Immature natural killer cell (primary cell): ENCODE data around the gene HTR1D. TPM values are rescaled to one million over a fixed set of nuclear protein-coding genes. Genes with fewer than 3 reads are reported as not detected.
"Not testable (repeated sequence)": the region's sequence is repeated elsewhere in the genome, so short reads cannot be mapped to it uniquely, and the experiment has no call there.

Experiments
- DNase-seq, 3 donors: peaks; one replicate each; pipeline ENCODE4 v3.0.0; 2022; ENCODE audit warnings: mixed read lengths in 1 of 3
- H3K27ac Mint-ChIP-seq, 6 donors: one replicate each; pipeline ENCODE4 v1.8.0; 2020; ENCODE audit warnings: mixed read lengths in 6 of 6, mild to moderate bottlenecking in 5 of 6, inconsistent platforms in 4 of 6, moderate library complexity in 3 of 6
- H3K27me3 Mint-ChIP-seq, 3 donors: one replicate each; pipeline ENCODE4 v1.8.0; 2020 to 2021; ENCODE audit warnings: low read depth in 3 of 3, mild to moderate bottlenecking in 3 of 3, mixed read lengths in 3 of 3, moderate library complexity in 3 of 3, inconsistent platforms in 1 of 3
- H3K36me3 Mint-ChIP-seq, 3 donors: one replicate each; pipeline ENCODE4 v1.8.0; 2020; ENCODE audit warnings: mixed read lengths in 3 of 3, inconsistent platforms in 2 of 3, mild to moderate bottlenecking in 2 of 3
- H3K4me1 Mint-ChIP-seq, 2 donors: one replicate each; pipeline ENCODE4 v1.8.0; 2020; ENCODE audit warnings: inconsistent platforms in 2 of 2, mild to moderate bottlenecking in 2 of 2, mixed read lengths in 2 of 2, moderate library complexity in 1 of 2
- H3K4me3 Mint-ChIP-seq, 5 donors: one replicate each; pipeline ENCODE4 v1.8.0; 2020; ENCODE audit warnings: mild to moderate bottlenecking in 5 of 5, mixed read lengths in 5 of 5, inconsistent platforms in 3 of 5, moderate library complexity in 3 of 5
- H3K9me3 Mint-ChIP-seq, 6 donors: one replicate each; pipeline ENCODE4 v1.8.0; 2020; ENCODE audit warnings: mild to moderate bottlenecking in 6 of 6, mixed read lengths in 6 of 6, inconsistent platforms in 4 of 6, moderate library complexity in 3 of 6
- polyA plus RNA-seq, 3 donors: library from polyadenylated mRNA; unstranded; fragments of 300-500 nt; fragmentation: Illumina TruSeq; gene quantifications; one replicate each; pipeline ENCODE4 v1.2.3, GENCODE V29; 2021

HTR1D gene
- polyA plus RNA-seq, 3 donors from 2014 or later, result not detected

- no peak overlapping the region for H3K27ac Mint-ChIP-seq
- peaks cover 0 to 8% (median 2%) of the 10 kb centered on the region in 3 donors for H3K27me3 Mint-ChIP-seq
- no peaks in the 10 kb centered on the region for H3K9me3 Mint-ChIP-seq
- no peaks in the 10 kb centered on the region for H3K36me3 Mint-ChIP-seq
- no peaks in the 10 kb centered on the region for H3K4me1 Mint-ChIP-seq
- H3K4me3 Mint-ChIP-seq, result no peak overlapping the region
- DNase-seq, result no peak
These were observed 20.2 kb upstream of the HTR1D start for GRCh38 chr1:23237508-23237907.

DNA sequence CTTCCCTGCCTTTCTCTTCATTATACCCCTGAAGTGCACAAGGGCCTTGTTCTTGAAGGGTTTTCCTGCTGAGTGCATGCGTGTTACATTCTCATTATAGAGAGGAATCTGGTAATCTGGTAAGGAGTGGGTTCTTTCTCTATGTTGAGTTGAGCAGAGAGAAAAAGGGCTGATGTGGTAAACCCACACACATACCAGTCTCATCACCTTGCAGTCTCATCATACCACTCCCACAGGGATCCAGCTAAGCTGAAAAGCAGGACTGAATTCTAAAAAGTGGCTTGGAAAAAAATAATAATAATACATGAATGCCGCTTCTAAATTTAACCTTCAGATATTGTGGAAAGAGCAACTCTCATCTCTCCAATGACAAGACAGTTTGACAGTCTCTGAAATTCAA lies 10.5 kb upstream of the HTR1D start:
- no peaks in the 10 kb centered on the region for H3K36me3 Mint-ChIP-seq
- DNase-seq, result no peak
- H3K27me3 Mint-ChIP-seq, result peaks cover 2 to 14% (median 5%) of the 10 kb centered on the region in 3 donors
- no peak overlapping the region for H3K27ac Mint-ChIP-seq
- H3K4me1 Mint-ChIP-seq, result no peaks in the 10 kb centered on the region
- H3K4me3 Mint-ChIP-seq, result no peak overlapping the region
- no peaks in the 10 kb centered on the region for H3K9me3 Mint-ChIP-seq

- no peak overlapping the region for H3K4me3 Mint-ChIP-seq
- H3K27ac Mint-ChIP-seq, result no peak overlapping the region
- H3K9me3 Mint-ChIP-seq, result no peaks in the 10 kb centered on the region
- no peak for DNase-seq
- H3K27me3 Mint-ChIP-seq, result peaks cover 0 to 16% (median 2%) of the 10 kb centered on the region in 3 donors
- no peaks in the 10 kb centered on the region for H3K36me3 Mint-ChIP-seq
- H3K4me1 Mint-ChIP-seq, result no peaks in the 10 kb centered on the region
These were observed 7.7 kb upstream of the HTR1D start for GRCh38 chr1:23224739-23225648.

- H3K9me3 Mint-ChIP-seq, H3K4me1 Mint-ChIP-seq, H3K27ac Mint-ChIP-seq, H3K36me3 Mint-ChIP-seq, DNase-seq, H3K4me3 Mint-ChIP-seq: not testable (repeated sequence)
- peaks cover 2 to 17% (median 3%) of the 10 kb centered on the region in 3 donors for H3K27me3 Mint-ChIP-seq
These were observed 6.7 kb upstream of the HTR1D start for GRCh38 chr1:23223963-23224362.

DNA sequence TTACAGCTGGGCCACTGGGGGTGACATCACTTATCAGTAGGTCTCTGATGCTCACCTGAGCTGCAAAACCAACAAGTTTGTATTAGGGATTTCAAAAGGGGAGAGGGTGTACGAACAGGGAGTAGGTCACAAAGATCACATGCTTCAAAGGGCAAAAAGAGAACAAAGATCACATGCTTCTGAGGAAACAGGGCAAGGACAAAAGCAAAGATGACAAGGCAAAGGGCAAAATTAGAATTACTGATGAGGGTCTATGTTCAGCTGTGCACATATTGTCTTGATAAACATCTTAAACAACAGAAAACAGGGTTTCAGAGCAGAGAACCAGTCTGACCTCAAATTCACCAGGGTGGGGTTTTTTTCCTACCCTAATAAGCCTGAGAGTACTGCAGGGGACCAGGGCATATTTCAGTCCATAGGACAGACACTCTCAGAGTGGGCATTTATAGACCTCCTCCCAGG lies 6.2 kb upstream of the HTR1D start:
- not testable (repeated sequence) for H3K4me1 Mint-ChIP-seq, H3K27ac Mint-ChIP-seq, H3K9me3 Mint-ChIP-seq, DNase-seq, H3K4me3 Mint-ChIP-seq, H3K36me3 Mint-ChIP-seq
- peaks cover 3 to 21% (median 7%) of the 10 kb centered on the region in 3 donors for H3K27me3 Mint-ChIP-seq

DNA sequence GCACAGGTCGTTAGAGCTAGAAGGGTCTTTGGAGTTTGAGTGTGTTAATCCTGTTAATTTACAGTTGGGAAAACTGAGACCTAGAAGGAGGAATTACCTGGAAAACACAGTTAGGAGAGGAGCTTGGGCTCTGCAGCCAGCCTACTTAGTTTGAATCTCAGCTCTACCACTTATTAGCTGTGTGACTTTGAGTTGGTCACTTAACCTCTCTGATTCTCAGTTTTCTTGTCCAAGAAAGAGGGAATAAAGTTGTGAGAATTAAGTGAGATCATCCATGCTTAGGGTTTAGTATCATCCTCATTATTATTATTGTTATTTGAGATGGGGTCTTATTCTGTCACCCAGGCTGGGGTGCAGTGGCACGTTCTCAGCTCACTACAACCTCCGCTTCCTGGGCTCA lies 5.4 kb upstream of the HTR1D start:
- Mint-ChIP-seq H3K4me1 (peaks cover 2 to 3% of the 10 kb centered on the region in 2 donors), H3K9me3 (no peaks in the 10 kb centered on the region), H3K36me3 (peaks cover 0 to 3% (median 0%) of the 10 kb centered on the region in 3 donors), H3K27me3 (peaks cover 5 to 21% (median 8%) of the 10 kb centered on the region in 3 donors), H3K27ac (no peak overlapping the region), H3K4me3 (no peak overlapping the region)
- DNase-seq, result no peak

GRCh38 chr1:23222331-23222730 lies 5.0 kb upstream of the HTR1D start:
- H3K4me1 Mint-ChIP-seq, result peaks cover 4 to 6% of the 10 kb centered on the region in 2 donors
- H3K4me3 Mint-ChIP-seq, result no peak overlapping the region
- H3K36me3 Mint-ChIP-seq, result peaks cover 0 to 4% (median 0%) of the 10 kb centered on the region in 3 donors
- no peak overlapping the region for H3K27ac Mint-ChIP-seq
- H3K9me3 Mint-ChIP-seq, result no peaks in the 10 kb centered on the region
- no peak for DNase-seq
- peaks cover 6 to 21% (median 10%) of the 10 kb centered on the region in 3 donors for H3K27me3 Mint-ChIP-seq

- peaks cover 7 to 11% of the 10 kb centered on the region in 2 donors for H3K4me1 Mint-ChIP-seq
- no peak for DNase-seq
- H3K36me3 Mint-ChIP-seq, result peaks cover 0 to 4% (median 0%) of the 10 kb centered on the region in 3 donors
- H3K27ac Mint-ChIP-seq, result no peak overlapping the region
- H3K27me3 Mint-ChIP-seq, result peaks cover 6 to 26% (median 10%) of the 10 kb centered on the region in 3 donors
- no peaks in the 10 kb centered on the region for H3K9me3 Mint-ChIP-seq
- H3K4me3 Mint-ChIP-seq, result no peak overlapping the region
These were observed 3.8 kb upstream of the HTR1D start for GRCh38 chr1:23221107-23221506.

- H3K9me3 Mint-ChIP-seq, result no peaks in the 10 kb centered on the region
- H3K4me3 Mint-ChIP-seq, result peak overlapping the region in 1 of 5 donors; percentile 4
- H3K27me3 Mint-ChIP-seq, result peaks cover 6 to 22% (median 13%) of the 10 kb centered on the region in 3 donors
- no peak overlapping the region for H3K27ac Mint-ChIP-seq
- H3K36me3 Mint-ChIP-seq, result peaks cover 0 to 4% (median 0%) of the 10 kb centered on the region in 3 donors
- DNase-seq, result peak in 1 of 3 donors; percentile 7
- H3K4me1 Mint-ChIP-seq, result peaks cover 9 to 11% of the 10 kb centered on the region in 2 donors
These were observed 406 bp downstream of the HTR1D start for GRCh38 chr1:23216771-23217420.

GRCh38 chr1:23215751-23216449 lies 1.4 kb downstream of the HTR1D start:
- peaks cover 0 to 4% (median 0%) of the 10 kb centered on the region in 3 donors for H3K36me3 Mint-ChIP-seq
- no peaks in the 10 kb centered on the region for H3K9me3 Mint-ChIP-seq
- H3K4me1 Mint-ChIP-seq, result peaks cover 9 to 11% of the 10 kb centered on the region in 2 donors
- peak overlapping the region in 2 of 5 donors; percentile 11 to 13 for H3K4me3 Mint-ChIP-seq
- DNase-seq, result no peak
- peaks cover 6 to 20% (median 15%) of the 10 kb centered on the region in 3 donors for H3K27me3 Mint-ChIP-seq
- H3K27ac Mint-ChIP-seq, result no peak overlapping the region

DNA sequence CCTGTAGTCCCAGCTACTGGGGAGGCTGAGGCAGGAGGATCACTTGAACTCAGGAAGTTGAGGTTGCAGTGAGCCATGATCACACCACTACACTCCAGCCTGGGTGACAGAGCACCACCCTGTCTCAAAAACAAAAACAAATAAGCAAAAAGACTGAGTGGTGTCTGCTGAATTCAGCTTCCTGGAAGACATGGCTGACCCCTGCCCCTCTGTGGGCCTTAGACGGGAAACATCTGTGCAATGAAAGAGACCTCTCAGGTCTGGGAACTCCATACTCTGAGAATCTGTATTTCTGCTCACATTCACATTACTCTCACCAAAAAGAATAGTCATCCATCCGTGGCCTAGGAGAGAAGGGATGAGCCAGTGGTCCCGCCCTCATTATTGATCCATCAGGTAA lies 2.0 kb downstream of the HTR1D start:
- Mint-ChIP-seq H3K27ac (no peak overlapping the region), H3K36me3 (peaks cover 0 to 4% (median 0%) of the 10 kb centered on the region in 3 donors), H3K4me3 (peak overlapping the region in 2 of 5 donors; percentile 10 to 28), H3K27me3 (peaks cover 6 to 17% (median 15%) of the 10 kb centered on the region in 3 donors), H3K4me1 (peaks cover 11% of the 10 kb centered on the region in 2 donors), H3K9me3 (no peaks in the 10 kb centered on the region)
- DNase-seq, result no peak

GRCh38 chr1:23214640-23215039 lies 2.7 kb downstream of the HTR1D start:
- H3K4me1 Mint-ChIP-seq, result peaks cover 17% of the 10 kb centered on the region in 2 donors
- peaks cover 8 to 17% (median 15%) of the 10 kb centered on the region in 3 donors for H3K27me3 Mint-ChIP-seq
- H3K4me3 Mint-ChIP-seq, result peak overlapping the region in 1 of 5 donors; percentile 57
- no peak overlapping the region for H3K27ac Mint-ChIP-seq
- H3K9me3 Mint-ChIP-seq, result no peaks in the 10 kb centered on the region
- H3K36me3 Mint-ChIP-seq, result peaks cover 0 to 4% (median 0%) of the 10 kb centered on the region in 3 donors
- DNase-seq, result no peak

GRCh38 chr1:23211955-23212354 lies 5.3 kb downstream of the HTR1D start:
- Mint-ChIP-seq H3K4me1 (peaks cover 10 to 14% of the 10 kb centered on the region in 2 donors), H3K27ac (no peak overlapping the region), H3K9me3 (no peaks in the 10 kb centered on the region), H3K4me3 (no peak overlapping the region), H3K36me3 (no peaks in the 10 kb centered on the region), H3K27me3 (peaks cover 2 to 11% (median 7%) of the 10 kb centered on the region in 3 donors)
- no peak for DNase-seq
